GM18498 (cell line): ENCODE measurements around the gene ZNF385C.
A peak's percentile ranks its signal among the peaks of the same experiment; 100 is the strongest.
"Not testable (repeated sequence)": the region's sequence is repeated elsewhere in the genome, so short reads cannot be mapped to it uniquely, and the experiment has no call there.

Source experiments
- ATAC-seq: cut with Tn5 transposase; IDR thresholded peaks from one replicate; pipeline ENCODE4 v1.9.1; 2021; ENCODE audit warnings: mild to moderate bottlenecking, moderate library complexity; ENCODE audit not compliant: unreplicated experiment

ZNF385C gene

DNA sequence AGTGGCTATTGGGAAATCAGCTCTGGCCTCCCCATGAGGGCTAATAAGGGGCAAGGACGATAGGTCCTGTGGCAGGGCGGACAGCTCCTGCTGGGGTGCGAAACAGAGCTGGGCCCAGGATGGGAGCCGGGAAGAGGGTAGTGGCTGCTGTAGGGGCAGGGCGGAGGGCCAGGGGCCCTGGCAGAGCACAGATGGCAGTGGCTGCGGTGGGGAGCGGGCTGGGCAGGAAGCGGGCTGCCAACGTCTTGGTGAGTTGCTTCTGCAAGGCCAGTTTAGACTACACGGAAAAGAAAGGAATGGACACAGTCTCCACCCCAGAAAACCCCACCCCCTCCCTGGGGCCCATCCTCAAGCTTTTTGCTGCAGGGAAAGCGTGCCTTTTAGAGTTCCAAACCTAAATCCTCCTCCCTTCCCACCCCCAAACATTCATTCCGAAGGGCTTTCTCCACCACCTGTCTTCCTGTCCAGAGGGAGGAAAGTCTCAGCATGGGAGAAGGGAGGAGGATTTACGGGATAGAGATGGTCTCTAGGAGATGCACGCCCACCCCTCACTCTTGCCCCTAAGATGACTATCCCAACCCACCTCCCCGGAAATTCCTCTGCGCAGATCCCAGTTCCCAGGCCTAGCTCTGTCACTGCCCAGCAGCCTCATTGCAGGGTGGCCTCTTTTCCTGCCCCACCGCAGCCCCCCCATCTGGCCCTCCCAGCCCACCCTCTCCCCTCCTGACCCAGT is 71.2 kb downstream of the ZNF385C start:
- no peak for ATAC-seq

DNA sequence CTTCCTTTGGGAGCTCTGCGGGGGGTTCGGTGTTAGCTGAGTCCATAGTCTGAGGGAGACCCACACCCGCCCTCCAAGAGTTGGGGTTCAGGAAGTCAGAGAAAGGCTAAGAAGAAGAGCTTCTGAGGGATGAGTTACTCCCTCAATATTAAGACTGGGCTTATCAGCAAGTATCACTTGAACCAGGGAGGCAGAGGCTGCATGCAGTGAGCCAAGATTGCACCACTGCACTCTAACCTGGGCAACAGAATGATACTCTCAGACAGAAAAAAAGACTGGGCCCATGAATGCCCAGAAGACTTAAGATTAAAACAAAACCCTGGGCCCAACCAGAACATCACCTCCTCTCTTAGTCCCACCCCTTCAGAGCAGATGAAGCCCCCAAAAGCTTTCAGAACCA is 72.3 kb downstream of the ZNF385C start:
- no peak for ATAC-seq

DNA sequence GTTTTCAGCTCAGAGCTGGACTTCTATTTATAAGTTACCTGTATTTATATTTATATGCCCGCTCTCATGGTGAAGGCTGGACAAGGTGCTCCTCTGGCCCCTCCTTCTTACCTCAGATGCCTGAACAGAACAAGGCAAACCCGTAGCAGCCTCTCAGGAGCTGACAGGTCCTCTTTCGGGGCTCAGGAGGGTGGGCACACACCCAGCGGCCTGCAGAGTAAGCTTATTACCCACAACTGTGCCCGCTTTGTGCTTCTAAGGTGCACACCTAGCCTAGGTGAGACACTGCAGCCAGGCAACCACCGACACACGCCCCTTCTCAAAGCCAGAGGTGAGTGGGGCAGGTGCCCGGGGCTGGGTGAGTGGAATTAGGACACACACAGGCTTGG is 73.1 kb downstream of the ZNF385C start:
- no peak for ATAC-seq

DNA sequence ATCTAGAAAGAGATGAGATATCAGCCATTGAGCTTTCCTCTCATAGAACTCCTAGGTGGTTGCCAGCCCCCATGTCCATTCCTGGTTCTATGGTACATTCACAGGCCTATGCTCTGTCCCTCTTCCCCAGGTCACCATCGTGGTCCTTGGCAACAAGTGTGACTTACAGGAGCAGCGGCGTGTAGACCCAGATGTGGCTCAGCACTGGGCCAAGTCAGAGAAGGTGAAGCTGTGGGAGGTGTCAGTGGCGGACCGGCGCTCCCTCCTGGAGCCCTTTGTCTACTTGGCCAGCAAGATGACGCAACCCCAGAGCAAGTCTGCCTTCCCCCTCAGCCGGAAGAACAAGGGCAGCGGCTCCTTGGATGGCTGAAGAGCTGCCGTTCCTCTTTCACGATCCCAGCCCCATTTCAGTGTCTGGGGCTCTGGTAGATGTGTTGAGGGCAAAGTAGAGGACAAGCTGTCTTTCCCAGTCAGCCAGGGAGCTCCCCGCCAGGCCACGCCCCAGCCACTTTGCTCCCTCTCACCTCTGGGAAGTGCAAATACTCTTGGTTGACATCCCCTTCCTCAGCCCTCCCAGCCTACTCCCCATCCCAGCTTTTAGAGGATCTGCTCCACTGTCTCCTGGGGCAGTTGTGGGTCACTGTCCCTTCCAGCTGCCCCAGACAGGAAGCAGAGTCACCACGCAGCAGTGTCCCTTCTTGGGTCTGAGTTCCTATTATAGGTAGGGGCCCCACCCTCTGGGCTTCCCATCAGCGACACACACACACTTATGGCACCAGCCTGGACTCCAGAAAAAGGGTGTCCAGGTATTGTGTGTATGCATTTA is 74.5 kb downstream of the ZNF385C start:
- ATAC-seq, result no peak

DNA sequence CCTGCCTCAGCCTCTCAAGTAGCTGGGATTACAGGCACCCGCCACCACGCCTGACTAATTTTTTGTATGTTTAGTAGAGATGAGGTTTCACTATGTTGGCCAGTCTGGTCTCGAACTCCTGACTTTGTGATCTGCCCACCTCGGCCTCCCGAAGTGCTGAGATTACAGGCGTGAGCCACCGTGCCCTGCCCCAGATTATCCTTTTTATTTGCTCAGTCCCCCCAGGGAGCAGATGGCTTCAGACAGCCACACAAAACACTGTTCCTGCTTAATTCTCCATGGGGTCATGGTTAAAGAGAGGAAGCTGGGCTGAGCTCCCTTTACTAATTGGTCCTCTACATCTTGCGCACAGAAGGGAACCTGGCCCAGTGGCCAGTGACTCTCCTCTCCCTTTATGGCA is 77.4 kb downstream of the ZNF385C start:
- not testable (repeated sequence) for ATAC-seq

DNA sequence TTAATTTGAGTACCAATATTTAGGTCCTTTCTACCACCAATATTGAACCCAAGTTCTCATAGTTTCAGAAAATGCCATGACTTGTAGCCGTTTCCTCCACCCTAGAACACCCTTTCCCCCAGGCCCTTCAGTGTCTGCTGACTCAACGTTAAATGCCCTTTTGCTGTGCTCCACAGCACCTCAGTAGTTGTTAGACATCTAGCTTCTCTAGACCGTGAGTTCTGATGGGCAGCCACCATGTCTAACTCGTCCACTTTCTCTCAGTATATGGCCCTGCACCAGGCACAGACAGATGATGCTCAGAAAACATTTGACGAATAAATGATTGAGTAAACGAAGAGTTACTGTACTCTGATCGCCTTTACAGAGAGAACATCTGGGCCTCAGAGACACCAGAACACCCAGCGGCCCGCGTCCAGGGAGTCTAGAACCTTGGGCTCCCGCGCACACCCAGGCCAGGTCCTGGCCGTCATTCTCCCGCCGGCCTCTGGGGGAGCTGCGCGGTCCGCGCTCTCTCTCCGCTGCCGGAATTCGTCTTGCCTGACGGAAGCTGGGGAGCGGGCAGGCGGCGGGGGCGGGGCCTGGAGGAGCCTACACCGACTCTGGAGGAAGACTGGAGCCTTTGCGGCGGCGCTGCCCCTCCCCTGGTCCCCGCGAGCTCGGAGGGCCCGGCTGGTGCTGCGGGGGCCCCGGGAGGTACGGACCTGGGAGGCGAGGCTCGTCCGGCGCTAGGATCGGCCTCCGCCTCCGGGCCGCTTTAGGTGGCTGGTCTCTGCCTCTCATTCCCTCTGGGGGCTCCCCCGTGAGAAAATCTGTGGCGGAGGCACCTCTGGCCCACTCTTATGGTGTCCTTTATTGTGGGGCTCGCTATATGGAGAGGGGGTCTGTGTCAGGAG is 78.5 kb downstream of the ZNF385C start, which contains the start of gene NKIRAS2:
NKIRAS2 (plus strand) TSS at position 582 of the 896 bp plus-strand sequence. CDS start 1,488 bp downstream, outside the sequence.
- peak; percentile 64 for ATAC-seq

DNA sequence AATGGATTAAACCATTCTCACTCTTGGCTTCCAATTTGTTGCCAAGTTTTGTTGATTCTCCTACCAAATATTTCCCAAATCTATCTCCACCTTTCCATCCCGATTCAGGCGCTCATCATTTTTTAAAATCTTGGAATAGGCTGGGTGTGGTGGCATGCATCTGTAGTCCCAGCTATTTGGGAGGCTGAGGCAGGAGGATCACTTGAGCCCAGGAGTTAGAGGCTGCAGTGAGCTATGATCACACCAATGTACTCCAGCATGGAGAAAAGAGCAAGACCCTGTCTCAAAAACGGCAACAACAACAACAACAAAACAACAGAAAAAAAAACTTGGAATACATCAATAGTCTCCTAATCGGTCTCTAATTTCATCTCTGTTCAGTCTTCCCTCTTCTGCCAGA is 79.3 kb downstream of the ZNF385C start:
- ATAC-seq, result no peak

DNA sequence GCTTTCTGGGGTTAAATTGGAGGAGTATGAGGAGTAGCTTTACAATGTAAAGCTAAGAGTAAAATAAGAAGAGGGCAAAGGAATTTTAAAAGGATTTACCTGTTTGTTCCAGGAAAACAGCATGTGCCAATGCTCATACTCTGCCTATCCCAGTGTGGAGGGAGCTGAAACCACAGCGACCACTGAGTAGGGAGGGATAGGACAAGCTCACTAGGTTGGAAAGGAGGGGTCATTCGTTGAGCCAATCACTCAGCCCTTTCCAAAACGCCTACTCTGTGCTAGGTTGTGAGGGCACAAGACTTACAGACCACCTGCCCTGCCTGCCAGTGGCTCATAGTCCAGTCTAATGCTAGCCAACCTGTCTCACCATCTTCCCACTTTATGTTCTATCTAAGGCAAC is 79.9 kb downstream of the ZNF385C start:
- ATAC-seq, result no peak

DNA sequence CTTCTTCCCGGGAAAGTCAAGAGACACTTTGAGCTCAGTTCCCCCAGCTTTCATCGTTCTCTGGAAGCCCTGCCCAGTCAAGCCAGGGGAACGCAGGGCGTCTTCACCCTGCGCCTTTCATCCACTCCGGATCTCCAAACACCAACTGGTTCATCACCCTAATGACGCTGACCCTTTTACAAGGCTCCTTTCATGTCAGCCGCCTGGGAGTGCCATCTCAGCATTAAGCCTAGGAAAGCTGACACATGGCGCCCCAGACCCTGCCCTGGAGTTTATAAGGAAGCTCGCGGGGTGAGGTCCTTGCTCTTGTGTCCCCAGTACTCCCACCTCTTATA is 80.4 kb downstream of the ZNF385C start:
- ATAC-seq, result no peak

DNA sequence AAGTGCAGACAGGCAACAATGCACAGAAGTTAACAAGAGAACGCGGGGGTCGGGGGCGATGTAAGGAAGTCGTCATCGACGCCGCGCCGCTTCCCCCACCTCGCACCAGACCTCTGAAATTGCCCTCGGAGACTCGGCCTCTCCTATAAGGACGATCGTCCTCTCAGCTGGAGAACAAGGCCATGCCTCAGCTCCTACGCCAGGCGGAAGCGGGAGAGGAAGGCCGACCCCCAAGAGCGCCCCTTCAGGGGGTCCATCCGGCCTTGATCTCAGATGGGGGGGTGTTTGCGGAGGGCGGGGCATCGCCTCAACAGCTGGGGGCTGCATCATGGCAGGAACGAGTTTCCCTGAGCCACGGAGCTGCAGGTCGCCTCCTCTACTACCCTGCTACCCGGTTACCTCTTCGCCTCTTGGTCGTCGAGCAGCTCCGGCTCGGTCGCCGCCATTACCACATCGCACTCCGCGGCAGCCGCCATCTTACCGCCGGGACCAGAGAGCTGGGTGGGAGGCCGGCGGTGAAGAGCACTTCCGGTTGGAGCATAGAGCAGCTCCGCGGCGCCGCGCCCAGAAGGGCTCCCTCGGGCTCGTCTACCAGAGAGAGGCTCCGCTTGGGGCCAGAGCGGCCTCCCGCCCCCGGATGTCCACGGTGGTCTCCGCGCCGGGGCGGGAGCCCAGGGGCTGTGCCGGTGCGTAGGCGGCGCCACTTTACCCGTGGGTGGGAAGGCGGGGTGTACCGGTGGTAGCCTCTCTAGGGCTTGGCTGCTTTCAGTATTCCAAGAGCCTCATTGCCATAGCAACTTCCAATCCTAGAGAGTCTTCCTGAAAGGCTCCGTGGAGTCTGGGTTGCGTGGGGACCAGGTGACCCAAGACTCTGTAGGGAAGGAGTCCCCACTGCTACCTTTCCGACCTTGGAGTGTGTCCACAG is 81.1 kb downstream of the ZNF385C start, which contains the start of gene DNAJC7:
DNAJC7 (minus strand) TSS at position 499 of the 925 bp plus-strand sequence; CDS start at position 476, 23 bp downstream.
- peak; percentile 84 for ATAC-seq

DNA sequence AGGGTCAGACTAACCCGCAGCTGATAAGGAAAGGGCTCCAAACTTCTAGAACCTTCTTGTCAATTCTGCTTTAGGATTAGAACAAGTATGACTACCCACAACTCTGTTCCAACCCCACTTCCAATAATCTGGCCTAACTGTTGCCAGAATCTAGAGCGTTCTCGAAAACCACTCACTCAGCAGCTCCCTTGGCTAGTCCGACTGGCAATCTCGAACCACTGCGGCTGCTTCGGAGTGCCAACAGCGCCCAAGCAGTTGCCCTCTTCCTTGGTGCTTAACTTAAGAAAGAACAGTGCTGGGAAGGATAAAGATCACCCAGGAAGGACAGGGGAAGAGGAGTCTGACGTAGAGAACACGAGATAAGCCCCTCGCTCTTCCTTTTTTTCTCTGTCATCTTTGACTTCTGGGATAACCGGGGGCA is 81.9 kb downstream of the ZNF385C start:
- no peak for ATAC-seq

DNA sequence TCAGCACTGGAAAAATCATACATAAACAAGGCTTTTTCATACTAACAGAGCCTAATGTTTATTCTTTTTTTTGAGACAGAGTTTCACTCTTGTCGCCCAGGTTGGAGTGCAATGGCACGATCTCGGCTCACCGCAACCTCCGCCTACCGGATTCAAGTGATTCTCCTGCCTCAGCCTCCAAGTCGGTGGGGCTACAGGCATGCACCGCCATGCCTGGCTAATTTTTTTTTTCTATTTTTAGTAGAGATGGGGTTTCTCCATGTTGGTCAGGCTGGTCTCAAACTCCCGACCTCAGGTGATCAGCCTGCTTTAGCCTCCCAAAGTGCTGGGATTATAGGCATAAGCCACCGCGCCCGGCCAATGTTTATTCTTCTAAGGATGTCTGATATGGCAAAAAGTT is 84.5 kb downstream of the ZNF385C start:
- not testable (repeated sequence) for ATAC-seq

DNA sequence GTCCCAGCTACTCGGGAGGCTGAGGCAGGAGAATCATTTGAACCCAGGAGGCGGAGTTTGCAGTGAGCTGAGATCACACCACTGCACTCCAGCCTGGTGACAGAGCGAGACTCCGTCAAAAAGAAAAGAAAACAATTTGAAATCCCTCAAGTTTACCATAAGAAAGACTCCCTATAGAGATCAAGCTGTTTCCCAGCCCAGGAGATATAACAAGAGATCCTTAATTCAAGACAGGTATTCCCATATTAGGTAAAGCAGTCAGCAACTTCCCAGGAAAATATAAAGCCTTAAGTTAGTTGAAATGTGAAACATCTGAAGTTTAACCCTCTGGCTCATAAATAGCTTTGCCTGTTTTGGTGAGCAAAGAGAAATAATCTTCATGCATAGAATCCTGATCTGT is 85.9 kb downstream of the ZNF385C start:
- not testable (repeated sequence) for ATAC-seq

DNA sequence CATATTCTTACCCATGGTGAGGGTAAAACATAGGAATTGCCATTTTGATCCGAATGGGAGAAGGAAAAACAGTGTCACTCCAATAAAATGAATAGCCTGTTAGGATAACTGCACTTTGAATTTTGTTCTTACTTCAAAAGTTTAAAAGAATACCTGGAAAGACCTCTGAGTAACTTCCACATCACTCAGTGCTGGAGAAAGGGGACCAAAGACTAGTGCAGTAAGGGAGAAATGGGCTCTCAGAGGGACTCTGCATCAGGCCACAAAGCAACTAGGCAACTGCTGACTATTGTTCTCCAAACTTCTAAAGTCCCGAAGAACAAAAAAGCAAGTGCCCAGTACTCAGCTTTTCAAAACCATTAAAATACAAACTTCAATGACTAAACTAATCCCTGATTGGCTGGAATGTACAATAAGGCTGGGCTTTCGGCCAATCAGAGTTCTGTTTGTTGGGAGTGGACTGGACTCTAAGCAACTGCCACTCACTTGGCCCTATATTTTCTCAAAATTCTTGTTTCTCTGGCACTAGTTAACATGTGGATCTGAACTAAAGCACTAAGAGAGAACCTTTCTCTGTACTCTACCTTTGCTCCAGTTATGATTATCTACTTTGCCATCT is 87.3 kb downstream of the ZNF385C start:
- ATAC-seq, result no peak

DNA sequence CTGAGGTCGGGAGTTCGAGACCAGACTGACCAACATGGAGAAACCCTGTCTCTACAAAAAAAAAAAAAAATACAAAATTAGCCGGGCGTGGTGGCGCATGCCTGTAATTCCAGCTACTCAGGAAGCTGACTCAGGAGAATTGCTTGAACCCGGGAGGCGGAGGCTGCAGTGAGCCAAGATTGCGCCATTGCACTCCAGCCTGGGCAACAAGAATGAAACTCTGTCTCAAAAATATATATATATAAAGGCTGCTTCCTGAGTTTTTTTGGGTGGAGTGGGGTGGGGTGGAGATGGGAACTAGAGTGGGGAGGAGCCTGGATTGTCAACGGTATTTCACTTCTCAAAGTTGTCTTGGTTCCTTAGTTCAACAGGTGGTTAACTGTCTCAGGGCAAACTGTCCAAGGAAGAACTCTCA is 88.0 kb downstream of the ZNF385C start:
- not testable (repeated sequence) for ATAC-seq

DNA sequence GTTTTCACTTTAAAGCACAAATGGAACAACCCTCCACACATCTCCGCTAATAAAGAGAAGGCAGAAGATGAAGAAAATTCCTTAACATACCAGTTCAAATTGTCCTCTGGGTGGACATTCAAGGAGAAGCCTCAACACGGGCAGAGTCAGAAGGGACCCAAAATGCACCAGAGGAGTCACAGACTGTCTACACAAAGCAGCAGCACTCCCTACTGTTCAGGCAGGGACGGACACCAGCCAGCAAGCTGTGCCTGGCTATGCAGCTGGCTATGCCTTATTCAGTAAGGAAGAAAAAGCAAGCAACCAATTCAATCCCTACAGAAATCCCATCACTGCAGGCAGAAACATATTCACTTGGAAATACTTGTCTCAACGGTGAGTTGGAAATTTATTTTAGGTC is 89.1 kb downstream of the ZNF385C start:
- no peak for ATAC-seq

DNA sequence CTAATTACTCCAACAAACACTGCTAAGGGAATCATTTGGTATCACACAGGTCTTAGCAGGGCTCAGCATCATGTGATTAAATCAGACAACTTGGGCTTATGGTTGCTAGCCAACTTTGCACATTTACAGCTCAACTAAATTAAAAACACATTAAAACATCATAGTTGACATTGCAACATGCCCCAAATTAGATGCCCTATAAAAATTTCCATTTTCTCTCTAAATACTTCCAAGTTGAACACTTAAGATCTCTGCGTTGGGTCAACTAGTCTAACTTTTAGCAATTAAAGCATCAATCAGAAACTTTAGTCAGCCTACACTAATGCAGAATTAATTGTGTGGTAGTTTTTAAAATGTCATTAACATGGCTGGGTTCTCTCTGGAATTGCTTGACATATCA is 93.1 kb downstream of the ZNF385C start:
- no peak for ATAC-seq

DNA sequence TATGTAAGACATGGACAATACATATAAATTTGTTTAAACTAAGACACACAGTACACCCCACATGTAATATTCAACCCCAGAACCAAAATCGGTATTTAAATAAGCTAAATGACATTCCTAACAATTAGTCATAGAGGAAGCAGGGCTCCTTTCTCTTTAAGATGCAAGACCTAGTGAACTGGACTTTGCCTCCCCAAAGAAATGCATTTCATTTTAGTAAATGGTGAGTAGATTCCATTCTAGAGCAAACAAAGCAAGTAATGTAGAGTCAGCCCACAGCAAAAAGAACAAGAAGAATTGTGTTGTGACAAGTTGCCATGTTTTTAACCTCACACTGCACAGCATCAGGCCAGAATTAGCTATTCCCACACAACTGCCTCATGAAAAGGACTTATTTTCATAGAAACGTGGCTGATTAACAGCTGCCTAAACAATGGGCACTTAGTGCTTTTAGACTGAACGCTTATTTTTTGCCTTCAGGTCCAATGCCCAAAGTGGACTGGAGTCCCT is 95.4 kb downstream of the ZNF385C start:
- ATAC-seq, result no peak

DNA sequence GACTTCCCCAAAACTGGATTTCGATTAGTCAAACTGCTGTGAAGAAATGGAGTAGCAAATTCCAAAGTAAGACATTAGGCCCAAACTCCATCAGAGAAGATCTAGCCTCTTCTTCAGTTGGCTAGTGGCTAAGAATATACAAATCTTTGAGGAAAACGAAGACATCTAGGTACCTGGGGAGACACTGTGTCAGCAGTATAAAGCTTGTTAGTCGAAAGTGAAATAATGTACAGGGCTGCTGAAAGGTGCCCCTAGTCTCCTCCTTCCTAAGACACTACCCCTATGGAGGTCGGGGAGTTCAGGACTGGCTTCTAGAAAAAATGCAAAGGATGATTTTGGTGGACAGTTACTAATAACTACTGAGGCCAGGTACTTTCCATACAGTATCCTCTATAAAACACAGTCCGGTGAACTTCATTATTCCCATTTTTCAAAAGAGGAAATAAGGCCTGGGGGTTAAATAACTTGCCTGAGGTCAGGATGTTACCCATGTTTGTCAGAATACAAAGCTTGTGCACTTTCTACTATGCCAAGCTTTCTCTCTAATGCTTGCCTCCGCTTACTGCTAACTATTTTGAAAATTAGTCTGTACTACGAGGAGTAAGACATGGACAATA is 96.0 kb downstream of the ZNF385C start:
- ATAC-seq, result no peak
